IMR-90 (cell line): ENCODE results near the gene UBA5. TPM values are rescaled to one million over a fixed set of nuclear protein-coding genes. Genes with fewer than 3 reads are reported as not detected.

ENCODE experiments used
- ATAC-seq: fragments of 200-7000 bp; cut with Tn5 transposase; 2 replicates; pipeline ENCODE4 v1.9.1; 2020; ENCODE audit warnings: low read depth, mild to moderate bottlenecking, moderate library complexity
- BruUV-seq: library from RNA; stranded (reverse); fragments of 400-500 nt; replicated peaks from 2 replicates; lab custom pipeline; 2021; lab: Mats Ljungman, UMichigan
- CTCF ChIA-PET: fragments of 300-600 bp; formaldehyde crosslinking; extraction: SDS; loops from one replicate; lab custom pipeline; 2021; ENCODE audit warnings: antibody characterized with exemption; lab: Yijun Ruan, JAX
- POLR2A ChIA-PET: fragments of 300-600 bp; sonication (Branson Sonifier 250); formaldehyde crosslinking; loops from one replicate; lab custom pipeline; 2022; ENCODE audit warnings: antibody characterized with exemption; ENCODE audit not compliant: unreplicated experiment; lab: Charles Lee
- DNase-seq: peaks from one replicate; pipeline ENCODE4 v3.0.0; 2013
- H2AFZ ChIP-seq: replicated peaks from 2 replicates; pipeline ENCODE3; 2013; ENCODE audit warnings: low read length, mild to moderate bottlenecking; ENCODE audit not compliant: poor library complexity
- H2AK5ac ChIP-seq: 2 replicates; pipeline ENCODE4 v1.6.1; 2013; ENCODE audit warnings: low read depth, low read length, inconsistent platforms
- H2AK9ac ChIP-seq: replicated peaks from 2 replicates; pipeline ENCODE3; 2013; ENCODE audit warnings: mild to moderate bottlenecking, low read depth, low read length, moderate library complexity; ENCODE audit not compliant: poor library complexity
- H2BK120ac ChIP-seq: 2 replicates; pipeline ENCODE4 v1.6.1; 2013; ENCODE audit warnings: low read depth, low read length, inconsistent platforms
- H2BK15ac ChIP-seq: 3 replicates; pipeline ENCODE4 v1.6.1; 2013; ENCODE audit warnings: low read depth, low read length, inconsistent platforms
- H2BK20ac ChIP-seq: 2 replicates; pipeline ENCODE4 v1.6.1; 2013; ENCODE audit warnings: low read depth, mild to moderate bottlenecking, inconsistent platforms, low read length, moderate library complexity
- H2BK5ac ChIP-seq: 2 replicates; pipeline ENCODE4 v1.6.1; 2013; ENCODE audit warnings: mild to moderate bottlenecking, low read depth, low read length, inconsistent platforms; ENCODE audit not compliant: poor library complexity, severe bottlenecking
- H3K14ac ChIP-seq: replicated peaks from 2 replicates; pipeline ENCODE4 v1.6.1; 2013; ENCODE audit warnings: low read depth, low read length, inconsistent platforms
- H3K18ac ChIP-seq: 2 replicates; pipeline ENCODE4 v1.6.1; 2013; ENCODE audit warnings: low read depth, low read length, control low read depth
- H3K23ac ChIP-seq: 2 replicates; pipeline ENCODE4 v1.6.1; 2013; ENCODE audit warnings: low read depth, low read length, inconsistent platforms
- H3K27ac ChIP-seq: 2 replicates; pipeline ENCODE4 v1.5.1; 2013; ENCODE audit warnings: mild to moderate bottlenecking, control low read depth, low read length; ENCODE audit not compliant: insufficient read depth
- H3K27me3 ChIP-seq: 2 replicates; pipeline ENCODE4 v1.6.1; 2013; ENCODE audit warnings: low read length; ENCODE audit not compliant: control insufficient read depth, insufficient read depth
- H3K36me3 ChIP-seq: 2 replicates; pipeline ENCODE4 v1.6.1; 2013; ENCODE audit warnings: low read length, mixed read lengths; ENCODE audit not compliant: control insufficient read depth, insufficient read depth
- H3K4ac ChIP-seq: 2 replicates; pipeline ENCODE4 v1.6.1; 2013; ENCODE audit warnings: low read depth, low read length, inconsistent platforms
- H3K4me1 ChIP-seq: 2 replicates; pipeline ENCODE4 v1.6.1; 2013; ENCODE audit warnings: low read length, mixed read lengths; ENCODE audit not compliant: control insufficient read depth, insufficient read depth
- H3K4me2 ChIP-seq: 2 replicates; pipeline ENCODE4 v1.6.1; 2013; ENCODE audit warnings: low read depth, mild to moderate bottlenecking, control low read depth, low read length, moderate library complexity
- H3K4me3 ChIP-seq: 2 replicates; pipeline ENCODE4 v1.5.1; 2013; ENCODE audit warnings: low read depth, mild to moderate bottlenecking, control low read depth, low read length, moderate library complexity; ENCODE audit not compliant: insufficient read depth
- H3K56ac ChIP-seq: 2 replicates; pipeline ENCODE4 v1.6.1; 2013; ENCODE audit warnings: low read length, inconsistent platforms; ENCODE audit not compliant: insufficient read depth; ENCODE audit errors: extremely low read depth
- H3K79me1 ChIP-seq, 2 experiments: 2 replicates each; pipeline ENCODE4 v1.6.1; 2013; ENCODE audit warnings: low read length in 2 of 2, inconsistent platforms in 1 of 2, low read depth in 1 of 2
- H3K9ac ChIP-seq: 2 replicates; pipeline ENCODE4 v1.6.1; 2013; ENCODE audit warnings: low read depth, low read length, control low read depth
- H3K9me1 ChIP-seq: 2 replicates; pipeline ENCODE4 v1.6.1; 2013; ENCODE audit warnings: low read length, inconsistent platforms; ENCODE audit not compliant: insufficient read depth
- H3K9me3 ChIP-seq: 2 replicates; pipeline ENCODE4 v1.6.1; 2013; ENCODE audit warnings: low read length; ENCODE audit not compliant: control insufficient read depth, insufficient read depth
- H4K20me1 ChIP-seq: 2 replicates; pipeline ENCODE4 v1.6.1; 2013; ENCODE audit warnings: low read length, inconsistent platforms; ENCODE audit not compliant: insufficient read depth
- H4K5ac ChIP-seq: 2 replicates; pipeline ENCODE4 v1.6.1; 2013; ENCODE audit warnings: mild to moderate bottlenecking, low read depth, low read length, control low read depth
- H4K8ac ChIP-seq, 2 experiments: 2 replicates each; pipeline ENCODE4 v1.6.1; 2013; ENCODE audit warnings: low read depth in 2 of 2, low read length in 2 of 2, control low read depth in 1 of 2, inconsistent platforms in 1 of 2
- H4K91ac ChIP-seq: 2 replicates; pipeline ENCODE4 v1.6.1; 2013; ENCODE audit warnings: low read depth, low read length, inconsistent platforms; ENCODE audit not compliant: insufficient read depth
- BHLHE40 ChIP-seq: fragments of 150-350 bp; IDR thresholded peaks from 2 replicates; pipeline ENCODE4 v1.6.1; 2016; ENCODE audit warnings: mild to moderate bottlenecking, low read depth, low read length
- CEBPB ChIP-seq: IDR thresholded peaks from 2 replicates; pipeline ENCODE4 v1.6.1; 2012; ENCODE audit warnings: low read depth, low read length, improper control_type of control experiment
- CHD1 ChIP-seq: IDR thresholded peaks from 2 replicates; pipeline ENCODE4 v1.6.1; 2012; ENCODE audit warnings: low read depth, low read length, improper control_type of control experiment
- CTCF ChIP-seq: conservative IDR thresholded peaks from 2 replicates; pipeline ENCODE4 v1.5.1; 2012; ENCODE audit warnings: mild to moderate bottlenecking, low read depth, low read length, improper control_type of control experiment
- FOS ChIP-seq: fragments of 150-350 bp; IDR thresholded peaks from 2 replicates; pipeline ENCODE4 v1.6.1; 2016; ENCODE audit warnings: low read depth, low read length
- MAFK ChIP-seq: IDR thresholded peaks from 2 replicates; pipeline ENCODE4 v1.6.1; 2012; ENCODE audit warnings: low read depth, low read length, improper control_type of control experiment
- MXI1 ChIP-seq: IDR thresholded peaks from 2 replicates; pipeline ENCODE4 v1.6.1; 2012; ENCODE audit warnings: low read depth, mild to moderate bottlenecking, low read length, moderate library complexity, borderline replicate concordance
- NFE2L2 ChIP-seq: fragments of 150-350 bp; IDR thresholded peaks from 2 replicates; pipeline ENCODE4 v1.6.1; 2016; ENCODE audit warnings: low read depth, mild to moderate bottlenecking, low read length
- RAD21 ChIP-seq: IDR thresholded peaks from 2 replicates; pipeline ENCODE4 v1.6.1; 2012; ENCODE audit warnings: low read length, improper control_type of control experiment
- RCOR1 ChIP-seq: IDR thresholded peaks from 2 replicates; pipeline ENCODE4 v1.6.1; 2012; ENCODE audit warnings: mild to moderate bottlenecking, low read length, improper control_type of control experiment; ENCODE audit not compliant: insufficient replicate concordance
- RFX5 ChIP-seq: IDR thresholded peaks from 2 replicates; pipeline ENCODE4 v1.8.0; 2012; ENCODE audit warnings: low read depth, mild to moderate bottlenecking, low read length, moderate library complexity
- SMC3 ChIP-seq: fragments of 150-350 bp; IDR thresholded peaks from 2 replicates; pipeline ENCODE4 v1.6.1; 2016; ENCODE audit warnings: low read depth, mild to moderate bottlenecking, antibody characterized with exemption, low read length, moderate library complexity
- USF2 ChIP-seq: fragments of 150-350 bp; IDR thresholded peaks from 2 replicates; pipeline ENCODE4 v1.6.1; 2017; ENCODE audit warnings: mild to moderate bottlenecking, antibody characterized with exemption, low read length, low read depth
- WGBS, 2 experiments: methylation state at CpG; one replicate each; pipeline versions ENCODE4 v1.1.5 to v1.1.7; 2013; ENCODE audit warnings: missing lambda C conversion rate in 2 of 2; ENCODE audit not compliant: insufficient read length in 1 of 2; ENCODE audit errors: extremely low coverage in 2 of 2; 5-methylcytosine and 5-hydroxymethylcytosine counted together
- dilution Hi-C: fragments of 300-500 bp; cut with HindIII; formaldehyde crosslinking; loops from one replicate; pipeline ENCODE4 v1.14.3; 2018; ENCODE audit warnings: low sequenced_read_pairs; ENCODE audit not compliant: unreplicated experiment
- in situ Hi-C: fragments of 300-500 bp; cut with MboI; formaldehyde crosslinking; loops from 3 replicates; pipeline ENCODE4 v1.14.3; 2019; ENCODE audit warnings: low sequenced_read_pairs, inconsistent platforms, mixed read lengths
- intact Hi-C: fragments of 100-400 bp; cut with micrococcal nuclease; formaldehyde crosslinking; loops from 2 replicates; pipeline ENCODE4 v1.10.0; 2022
- polyA plus RNA-seq, 3 experiments: library from polyadenylated mRNA; depleted of rRNA; stranded (reverse); fragments of >200 nt; gene quantifications; 2 replicates each; pipeline ENCODE4 v1.2.3, GENCODE V29; 2012; ENCODE audit warnings: low replicate concordance in 1 of 3
- total RNA-seq: library from RNA; depleted of rRNA; stranded (reverse); fragments of >200 nt; gene quantifications from 2 replicates; pipeline ENCODE4 v1.2.3, GENCODE V29; 2012

UBA5 gene
- total and polyA plus RNA-seq, 2 of the 4 experiments (the other 2 are of a cell fraction) = 20.3 to 30.4 TPM

- TF ChIP-seq FOS (no peak), RCOR1 (no peak), RFX5 (no peak)
These were observed 17.6 kb upstream of the UBA5 start (continued) for GRCh38 chr3:132642539-132642847.

- peaks cover 3% of the 10 kb centered on the region; the same call in 1 of the 2 replicates for H3K36me3 ChIP-seq
- no peak overlapping the region for H3K4me2 ChIP-seq
- dilution Hi-C loops (loop anchor here (25.0 kb wide), 1 partner anchor 106 kb away; no protein-coding TSS in a partner anchor), in situ Hi-C loops (loop anchor here (25.0 kb wide), 1 partner anchor 381 kb away; no protein-coding TSS in a partner anchor), intact Hi-C loops (loop anchor here (2.0 to 5.0 kb wide), 2 partner anchors 291 to 386 kb away; no protein-coding TSS in a partner anchor)
- ChIA-PET POLR2A (no interaction called here), CTCF (interaction anchor here (0.7 to 3.6 kb wide), 5 partner anchors 13 to 226 kb away, joined by 3 to 27 read pairs (median 3); partner anchors contain the start of genes DNAJC13 and UBA5)
- H3K4ac ChIP-seq = no peak overlapping the region
- H4K8ac ChIP-seq = no peak overlapping the region
- H3K56ac ChIP-seq = no peak overlapping the region
- H3K9ac ChIP-seq = no peak overlapping the region
- no peak overlapping the region for H3K18ac ChIP-seq
- H2AK5ac ChIP-seq = 0 out of 2 replicates have a peak overlapping the region, but pooled peaks have one; percentile 51
- H3K9me1 ChIP-seq = no peaks in the 10 kb centered on the region; the same call in 1 of the 2 replicates
- no peak overlapping the region for H4K91ac ChIP-seq
- H2BK20ac ChIP-seq = no peak overlapping the region
- H3K9me3 ChIP-seq = no peaks in the 10 kb centered on the region
- H2BK15ac ChIP-seq = no peak overlapping the region
- DNase-seq (no peak), ATAC-seq (no peak)
- no peak overlapping the region for H3K23ac ChIP-seq
- H4K20me1 ChIP-seq = no peaks in the 10 kb centered on the region
- no peak overlapping the region for H3K14ac ChIP-seq
- TF ChIP-seq CEBPB = no peak
- TF ChIP-seq MXI1 = no peak
- TF ChIP-seq RFX5 = no peak
- TF ChIP-seq BHLHE40 = no peak
- no peak for TF ChIP-seq FOS
- TF ChIP-seq NFE2L2 = no peak
- no peak for TF ChIP-seq RAD21
- no peak for TF ChIP-seq SMC3
- TF ChIP-seq CHD1 = no peak
- no peak for TF ChIP-seq USF2
- TF ChIP-seq MAFK = no peak
- TF ChIP-seq CTCF = no peak
- no peak overlapping the region for H2AFZ ChIP-seq
- no peak overlapping the region for H3K4me3 ChIP-seq
- H2BK120ac ChIP-seq = no peak overlapping the region
- no peaks in the 10 kb centered on the region for H3K27me3 ChIP-seq
- H2BK5ac ChIP-seq = no peak overlapping the region
- H4K5ac ChIP-seq = no peak overlapping the region
- H3K27ac ChIP-seq = no peak overlapping the region
- peaks cover 4% of the 10 kb centered on the region for H3K4me1 ChIP-seq
- BruUV-seq = no TSS peak
- 40% methylated on average over 2 of the region's 2 CpGs; no CpG with 5 or more reads in 1 of the 2 experiments for WGBS, 2 experiments
- peaks cover 2% of the 10 kb centered on the region in 2 experiments; a peak in 2 of 4 replicates for H3K79me1 ChIP-seq
- H2AK9ac ChIP-seq = no peak overlapping the region
These were observed 16.8 kb upstream of the UBA5 start for GRCh38 chr3:132643366-132643765.
